GM19372 (cell line): Measurements from ENCODE around the gene CHMP1B.
A peak's percentile ranks its signal among the peaks of the same experiment; 100 is the strongest.

Experiments
- ATAC-seq: cut with Tn5 transposase; IDR thresholded peaks from one replicate; pipeline ENCODE4 v1.9.1; 2021; ENCODE audit warnings: mild to moderate bottlenecking, low read depth, moderate library complexity; ENCODE audit not compliant: unreplicated experiment

CHMP1B gene

GRCh38 chr18:11851146-11851805 lies at the start of gene CHMP1B:
CHMP1B (plus strand) TSS chr18:11851413; CDS start chr18:11851512, 99 bp downstream.
- ATAC-seq = peak; percentile 90

GRCh38 chr18:11801573-11801972 lies 49.6 kb upstream of the CHMP1B start:
- no peak for ATAC-seq

GRCh38 chr18:11802158-11802557 lies 49.1 kb upstream of the CHMP1B start:
- ATAC-seq = no peak

GRCh38 chr18:11802586-11802985 lies 48.6 kb upstream of the CHMP1B start:
- no peak for ATAC-seq

GRCh38 chr18:11807233-11807632 lies 44.0 kb upstream of the CHMP1B start:
- ATAC-seq = no peak

GRCh38 chr18:11808001-11808855 lies 43.0 kb upstream of the CHMP1B start:
- no peak for ATAC-seq

GRCh38 chr18:11809895-11810294 lies 41.3 kb upstream of the CHMP1B start:
- ATAC-seq = no peak

- ATAC-seq = no peak
These were observed 40.8 kb upstream of the CHMP1B start for GRCh38 chr18:11810379-11810778.

- ATAC-seq = no peak
These were observed 40.2 kb upstream of the CHMP1B start for GRCh38 chr18:11811009-11811408.

GRCh38 chr18:11817229-11817628 lies 34.0 kb upstream of the CHMP1B start:
- no peak for ATAC-seq

- no peak for ATAC-seq
These were observed 32.6 kb upstream of the CHMP1B start for GRCh38 chr18:11818486-11819203.

GRCh38 chr18:11819938-11820337 lies 31.3 kb upstream of the CHMP1B start:
- ATAC-seq = no peak

GRCh38 chr18:11820697-11821096 lies 30.5 kb upstream of the CHMP1B start:
- ATAC-seq = no peak

GRCh38 chr18:11821208-11821607 lies 30.0 kb upstream of the CHMP1B start:
- ATAC-seq = no peak

- ATAC-seq = no peak
These were observed 29.5 kb upstream of the CHMP1B start for GRCh38 chr18:11821643-11822237.

GRCh38 chr18:11823545-11823944 lies 27.7 kb upstream of the CHMP1B start:
- no peak for ATAC-seq

- ATAC-seq = no peak
These were observed 24.4 kb upstream of the CHMP1B start for GRCh38 chr18:11826836-11827235.

- ATAC-seq = no peak
These were observed 22.3 kb upstream of the CHMP1B start for GRCh38 chr18:11828786-11829432.

GRCh38 chr18:11830585-11830984 lies 20.6 kb upstream of the CHMP1B start:
- no peak for ATAC-seq

GRCh38 chr18:11831921-11832320 lies 19.3 kb upstream of the CHMP1B start:
- no peak for ATAC-seq
